Measurements from ENCODE around the gene TNFRSF13B.
"Not testable (repeated sequence)": the region's sequence is repeated elsewhere in the genome, so short reads cannot be mapped to it uniquely, and the experiment has no call there.

TNFRSF13B gene

GRCh38 chr17:17018612-17019429, 46.9 kb upstream of the TNFRSF13B start:
- Mint-ChIP-seq H3K4me1 (peaks cover 26% of the 10 kb centered on the region), H3K4me3 (no peak overlapping the region), H3K27me3 (ENCODE audit: low read depth, poor library complexity) (peaks cover 12% of the 10 kb centered on the region), H3K27ac (no peak overlapping the region), H3K9me3 (no peaks in the 10 kb centered on the region), H3K36me3 (ENCODE audit: low read depth) (no peaks in the 10 kb centered on the region)
- DNase-seq, result no peak
- no peak for TF ChIP-seq CTCF (IDR thresholded peaks at IDR 0.05)

GRCh38 chr17:17018021-17018441, 46.1 kb upstream of the TNFRSF13B start:
- DNase-seq, result no peak
- H3K27ac Mint-ChIP-seq, result no peak overlapping the region
- no peak for TF ChIP-seq CTCF (IDR thresholded peaks at IDR 0.05)
- no peaks in the 10 kb centered on the region for H3K36me3 Mint-ChIP-seq (ENCODE audit: low read depth)
- peaks cover 6% of the 10 kb centered on the region for H3K27me3 Mint-ChIP-seq (ENCODE audit: low read depth, poor library complexity)
- H3K4me1 Mint-ChIP-seq, result peaks cover 24% of the 10 kb centered on the region
- H3K4me3 Mint-ChIP-seq, result no peak overlapping the region
- H3K9me3 Mint-ChIP-seq, result no peaks in the 10 kb centered on the region

GRCh38 chr17:17017343-17018014, 45.6 kb upstream of the TNFRSF13B start:
- H3K27ac Mint-ChIP-seq, result no peak overlapping the region
- no peak for DNase-seq
- no peaks in the 10 kb centered on the region for H3K9me3 Mint-ChIP-seq
- no peak overlapping the region for H3K4me3 Mint-ChIP-seq
- no peaks in the 10 kb centered on the region for H3K36me3 Mint-ChIP-seq (ENCODE audit: low read depth)
- H3K27me3 Mint-ChIP-seq (ENCODE audit: low read depth, poor library complexity), result peaks cover 4% of the 10 kb centered on the region
- H3K4me1 Mint-ChIP-seq, result peaks cover 22% of the 10 kb centered on the region
- TF ChIP-seq CTCF (IDR thresholded peaks at IDR 0.05), result no peak

- H3K4me3 Mint-ChIP-seq; H3K27me3 Mint-ChIP-seq (ENCODE audit: low read depth, poor library complexity); H3K9me3 Mint-ChIP-seq; DNase-seq; H3K36me3 Mint-ChIP-seq (ENCODE audit: low read depth); H3K27ac Mint-ChIP-seq: not testable (repeated sequence)
- H3K4me1 Mint-ChIP-seq, result peaks cover 18% of the 10 kb centered on the region
Measured at GRCh38 chr17:17016199-17017197, 44.6 kb upstream of the TNFRSF13B start.

GRCh38 chr17:17015230-17015629, 43.3 kb upstream of the TNFRSF13B start:
- H3K36me3 Mint-ChIP-seq (ENCODE audit: low read depth), result no peaks in the 10 kb centered on the region
- H3K4me3 Mint-ChIP-seq, result no peak overlapping the region
- H3K27ac Mint-ChIP-seq, result no peak overlapping the region
- TF ChIP-seq CTCF (IDR thresholded peaks at IDR 0.05), result no peak
- no peaks in the 10 kb centered on the region for H3K9me3 Mint-ChIP-seq
- peaks cover 17% of the 10 kb centered on the region for H3K4me1 Mint-ChIP-seq
- peaks cover 4% of the 10 kb centered on the region for H3K27me3 Mint-ChIP-seq (ENCODE audit: low read depth, poor library complexity)
- no peak for DNase-seq

GRCh38 chr17:17014748-17015124, 42.8 kb upstream of the TNFRSF13B start:
- H3K4me3 Mint-ChIP-seq; H3K9me3 Mint-ChIP-seq; H3K27me3 Mint-ChIP-seq (ENCODE audit: low read depth, poor library complexity): not testable (repeated sequence)

GRCh38 chr17:17013828-17014747, 42.2 kb upstream of the TNFRSF13B start:
- H3K4me1 Mint-ChIP-seq, result peaks cover 18% of the 10 kb centered on the region
- not testable (repeated sequence) for H3K36me3 Mint-ChIP-seq (ENCODE audit: low read depth); DNase-seq; H3K9me3 Mint-ChIP-seq; H3K27ac Mint-ChIP-seq; H3K4me3 Mint-ChIP-seq; H3K27me3 Mint-ChIP-seq (ENCODE audit: low read depth, poor library complexity)

More at GRCh38 chr17:17014748-17015124, 42.8 kb upstream of the TNFRSF13B start:
- H3K36me3 Mint-ChIP-seq (ENCODE audit: low read depth); DNase-seq; H3K27ac Mint-ChIP-seq: not testable (repeated sequence)
- peaks cover 15% of the 10 kb centered on the region for H3K4me1 Mint-ChIP-seq

- peaks cover 18% of the 10 kb centered on the region for H3K4me1 Mint-ChIP-seq
- H3K9me3 Mint-ChIP-seq; H3K4me3 Mint-ChIP-seq; DNase-seq; H3K27me3 Mint-ChIP-seq (ENCODE audit: low read depth, poor library complexity); H3K36me3 Mint-ChIP-seq (ENCODE audit: low read depth); H3K27ac Mint-ChIP-seq: not testable (repeated sequence)
Measured at GRCh38 chr17:17011043-17011907, 39.4 kb upstream of the TNFRSF13B start.
